ENCODE results near the gene PNPLA6.

PNPLA6 gene

GRCh38 chr19:7539827-7540425 lies 4.4 kb downstream of the PNPLA6 start:
- no peaks in the 10 kb centered on the region for H3K27me3 ChIP-seq (ENCODE audit: control insufficient read depth, low read length)

GRCh38 chr19:7540761-7541474 lies 5.4 kb downstream of the PNPLA6 start:
- Histone ChIP-seq H3K27ac (ENCODE audit: low read depth, low read length) (no peak overlapping the region), H3K9me2 (replicated peaks; ENCODE audit: control insufficient read depth, low read length) (no peaks in the 10 kb centered on the region), H3K79me2 (ENCODE audit: control insufficient read depth, low read length) (no peaks in the 10 kb centered on the region; the same call in 1 of the 2 replicates), H4K20me1 (ENCODE audit: control insufficient read depth, insufficient read depth, low read depth, low read length) (no peaks in the 10 kb centered on the region), H3K36me3 (ENCODE audit: control insufficient read depth, low read length) (peaks cover 23% of the 10 kb centered on the region), H3K4me2 (ENCODE audit: low read length) (no peak overlapping the region), H3K9me3 (ENCODE audit: control insufficient read depth, insufficient read depth, low read length) (no peaks in the 10 kb centered on the region), H3K4me1 (ENCODE audit: control insufficient read depth, low read length) (peaks cover 5% of the 10 kb centered on the region), H3K4me3 (ENCODE audit: low read length) (no peak overlapping the region), H3F3A (ENCODE audit: control insufficient read depth, insufficient read depth) (peaks cover 4% of the 10 kb centered on the region; the same call in 1 of the 2 replicates), H3K27me3 (ENCODE audit: control insufficient read depth, low read length) (no peaks in the 10 kb centered on the region)
- TF ChIP-seq, protein P1, sequence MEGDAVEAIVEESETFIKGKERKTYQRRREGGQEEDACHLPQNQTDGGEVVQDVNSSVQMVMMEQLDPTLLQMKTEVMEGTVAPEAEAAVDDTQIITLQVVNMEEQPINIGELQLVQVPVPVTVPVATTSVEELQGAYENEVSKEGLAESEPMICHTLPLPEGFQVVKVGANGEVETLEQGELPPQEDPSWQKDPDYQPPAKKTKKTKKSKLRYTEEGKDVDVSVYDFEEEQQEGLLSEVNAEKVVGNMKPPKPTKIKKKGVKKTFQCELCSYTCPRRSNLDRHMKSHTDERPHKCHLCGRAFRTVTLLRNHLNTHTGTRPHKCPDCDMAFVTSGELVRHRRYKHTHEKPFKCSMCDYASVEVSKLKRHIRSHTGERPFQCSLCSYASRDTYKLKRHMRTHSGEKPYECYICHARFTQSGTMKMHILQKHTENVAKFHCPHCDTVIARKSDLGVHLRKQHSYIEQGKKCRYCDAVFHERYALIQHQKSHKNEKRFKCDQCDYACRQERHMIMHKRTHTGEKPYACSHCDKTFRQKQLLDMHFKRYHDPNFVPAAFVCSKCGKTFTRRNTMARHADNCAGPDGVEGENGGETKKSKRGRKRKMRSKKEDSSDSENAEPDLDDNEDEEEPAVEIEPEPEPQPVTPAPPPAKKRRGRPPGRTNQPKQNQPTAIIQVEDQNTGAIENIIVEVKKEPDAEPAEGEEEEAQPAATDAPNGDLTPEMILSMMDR (IDR thresholded peaks at IDR 0.05; ENCODE audit: low read depth, low read length, poor library complexity, severe bottlenecking), result no peak
- no peak for TF ChIP-seq EZH2phosphoT487 (IDR thresholded peaks at IDR 0.05; ENCODE audit: borderline replicate concordance, low read length)

More at GRCh38 chr19:7539827-7540425, 4.4 kb downstream of the PNPLA6 start:
- TF ChIP-seq, protein P1 (IDR thresholded peaks at IDR 0.05; ENCODE audit: low read depth, low read length, poor library complexity, severe bottlenecking), result no peak
- TF ChIP-seq EZH2phosphoT487 (IDR thresholded peaks at IDR 0.05; ENCODE audit: borderline replicate concordance, low read length), result no peak
- Histone ChIP-seq H3K4me3 (ENCODE audit: low read length) (no peak overlapping the region), H3K27ac (ENCODE audit: low read depth, low read length) (no peak overlapping the region), H3K79me2 (ENCODE audit: control insufficient read depth, low read length) (peaks cover 3% of the 10 kb centered on the region; the same call in 1 of the 2 replicates), H3K9me3 (ENCODE audit: control insufficient read depth, insufficient read depth, low read length) (no peaks in the 10 kb centered on the region), H3K4me1 (ENCODE audit: control insufficient read depth, low read length) (peaks cover 5% of the 10 kb centered on the region), H3K4me2 (ENCODE audit: low read length) (no peak overlapping the region), H3K36me3 (ENCODE audit: control insufficient read depth, low read length) (peaks cover 23% of the 10 kb centered on the region), H3F3A (ENCODE audit: control insufficient read depth, insufficient read depth) (peaks cover 3% of the 10 kb centered on the region; the same call in 1 of the 2 replicates), H3K9me2 (replicated peaks; ENCODE audit: control insufficient read depth, low read length) (no peaks in the 10 kb centered on the region), H4K20me1 (ENCODE audit: control insufficient read depth, insufficient read depth, low read depth, low read length) (no peaks in the 10 kb centered on the region)

- no peaks in the 10 kb centered on the region for H4K20me1 ChIP-seq (ENCODE audit: control insufficient read depth, insufficient read depth, low read depth, low read length)
- no peak for TF ChIP-seq EZH2phosphoT487 (IDR thresholded peaks at IDR 0.05; ENCODE audit: borderline replicate concordance, low read length)
- TF ChIP-seq, protein P1 (IDR thresholded peaks at IDR 0.05; ENCODE audit: low read depth, low read length, poor library complexity, severe bottlenecking), result no peak
- H3F3A ChIP-seq (ENCODE audit: control insufficient read depth, insufficient read depth), result peaks cover 5% of the 10 kb centered on the region; the same call in 1 of the 2 replicates
- H3K79me2 ChIP-seq (ENCODE audit: control insufficient read depth, low read length), result no peaks in the 10 kb centered on the region
- no peak overlapping the region for H3K4me2 ChIP-seq (ENCODE audit: low read length)
- no peak overlapping the region for H3K27ac ChIP-seq (ENCODE audit: low read depth, low read length)
- H3K4me1 ChIP-seq (ENCODE audit: control insufficient read depth, low read length), result peaks cover 2% of the 10 kb centered on the region
- H3K9me2 ChIP-seq (replicated peaks; ENCODE audit: control insufficient read depth, low read length), result no peaks in the 10 kb centered on the region
- H3K4me3 ChIP-seq (ENCODE audit: low read length), result no peak overlapping the region
- H3K27me3 ChIP-seq (ENCODE audit: control insufficient read depth, low read length), result no peaks in the 10 kb centered on the region
- H3K36me3 ChIP-seq (ENCODE audit: control insufficient read depth, low read length), result peaks cover 23% of the 10 kb centered on the region
- no peaks in the 10 kb centered on the region for H3K9me3 ChIP-seq (ENCODE audit: control insufficient read depth, insufficient read depth, low read length)
Measured at GRCh38 chr19:7541475-7541824, 5.9 kb downstream of the PNPLA6 start.
